Head of caudate nucleus (tissue), 42 donors: Measurements from ENCODE around the gene GATA1.

Experiments used
- DNase-seq, 42 donors: peaks; one replicate each; pipeline versions ENCODE4 v3.0.0 to v3.0.0-alpha.2; 2020 to 2021; ENCODE audit warnings: mixed read lengths in 7 of 42
- intact Hi-C: fragments of 100-400 bp; cut with DNase I; formaldehyde crosslinking; loops from one replicate; pipeline ENCODE4 v1.15.0; 2022

Gene GATA1

DNA sequence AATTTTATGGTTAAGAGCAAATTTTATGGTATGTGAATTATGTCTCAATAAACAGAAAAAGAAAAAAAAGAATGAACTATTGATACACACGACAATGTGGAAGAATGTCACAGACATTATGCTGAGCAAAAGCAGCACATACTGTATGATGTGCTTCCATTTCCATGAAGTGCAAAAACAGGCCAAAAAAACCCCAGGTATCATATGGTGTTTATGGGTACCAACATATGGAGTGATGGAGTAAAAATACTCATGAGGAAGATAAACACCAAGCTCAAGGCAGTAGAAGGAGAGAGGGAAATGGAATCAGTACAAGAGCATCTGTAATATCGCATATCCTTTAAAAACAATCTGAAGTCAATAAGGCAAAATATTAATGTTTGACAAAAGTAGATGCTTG, 4.2 kb upstream of the GATA1 start:
- DNase-seq, result no peak
- intact Hi-C loops, result no loop called here

DNA sequence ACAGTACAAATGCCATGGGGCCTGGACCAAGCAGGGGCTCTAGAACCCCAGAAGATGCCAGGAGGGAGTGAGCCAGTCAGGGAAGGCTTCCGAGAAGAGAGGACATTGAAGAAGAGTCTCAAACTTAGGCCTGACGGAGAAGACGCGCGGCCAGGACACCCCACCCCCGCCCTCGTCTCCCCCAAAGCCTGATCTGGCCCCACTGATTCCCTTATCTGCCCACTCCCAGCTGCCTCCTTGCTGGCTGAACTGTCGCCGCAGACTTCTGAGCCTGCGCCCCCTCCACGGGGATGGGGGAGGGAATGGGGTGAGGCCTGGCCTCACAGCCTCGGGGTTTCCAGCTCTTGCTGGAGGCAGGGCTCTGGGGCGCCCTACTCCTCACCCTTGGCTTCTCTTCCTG, 3.6 kb upstream of the GATA1 start:
- DNase-seq, result no peak
- intact Hi-C loops, result no loop called here

DNA sequence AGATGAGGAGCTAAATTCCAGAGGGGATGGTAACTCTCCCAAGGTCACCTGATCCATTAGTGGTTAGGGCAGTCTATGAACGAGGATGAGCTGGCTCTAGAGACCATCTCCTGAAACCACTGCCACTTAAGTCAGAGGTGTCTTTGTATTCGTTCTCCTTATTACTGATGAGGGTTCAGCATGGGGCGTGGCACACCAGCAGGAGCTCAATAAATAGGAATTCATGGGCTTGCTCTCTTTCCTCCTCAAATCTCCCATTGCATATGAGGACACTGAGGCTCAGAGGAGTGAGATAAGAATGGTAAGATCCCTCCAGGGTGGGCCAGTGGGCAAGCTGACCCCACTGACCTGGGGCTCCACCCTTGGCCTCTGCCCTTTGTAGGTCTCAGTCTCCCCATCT, 1.7 kb upstream of the GATA1 start:
- intact Hi-C loops, result no loop called here

DNA sequence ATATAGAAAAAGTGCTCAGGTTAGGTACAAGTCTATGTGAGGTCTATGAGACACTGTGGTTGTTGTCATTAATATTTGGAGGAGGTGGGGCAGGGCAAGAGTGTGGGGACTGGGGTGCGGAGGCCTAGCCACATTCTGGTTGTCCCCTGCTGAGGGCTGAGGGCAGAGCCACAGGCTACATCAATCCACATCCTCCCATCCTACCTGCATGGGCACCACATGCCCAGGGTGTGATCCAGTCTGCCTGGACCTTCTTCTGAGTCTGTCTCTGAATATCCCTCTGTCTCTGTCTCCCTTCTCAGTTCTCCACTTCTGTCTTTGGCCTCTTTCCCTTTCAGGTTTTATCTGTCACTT, 1.2 kb upstream of the GATA1 start:
- intact Hi-C loops, result no loop called here
- no peak for DNase-seq

More for the DNA sequence above, 1.7 kb upstream of the GATA1 start:
- DNase-seq, result no peak

DNA sequence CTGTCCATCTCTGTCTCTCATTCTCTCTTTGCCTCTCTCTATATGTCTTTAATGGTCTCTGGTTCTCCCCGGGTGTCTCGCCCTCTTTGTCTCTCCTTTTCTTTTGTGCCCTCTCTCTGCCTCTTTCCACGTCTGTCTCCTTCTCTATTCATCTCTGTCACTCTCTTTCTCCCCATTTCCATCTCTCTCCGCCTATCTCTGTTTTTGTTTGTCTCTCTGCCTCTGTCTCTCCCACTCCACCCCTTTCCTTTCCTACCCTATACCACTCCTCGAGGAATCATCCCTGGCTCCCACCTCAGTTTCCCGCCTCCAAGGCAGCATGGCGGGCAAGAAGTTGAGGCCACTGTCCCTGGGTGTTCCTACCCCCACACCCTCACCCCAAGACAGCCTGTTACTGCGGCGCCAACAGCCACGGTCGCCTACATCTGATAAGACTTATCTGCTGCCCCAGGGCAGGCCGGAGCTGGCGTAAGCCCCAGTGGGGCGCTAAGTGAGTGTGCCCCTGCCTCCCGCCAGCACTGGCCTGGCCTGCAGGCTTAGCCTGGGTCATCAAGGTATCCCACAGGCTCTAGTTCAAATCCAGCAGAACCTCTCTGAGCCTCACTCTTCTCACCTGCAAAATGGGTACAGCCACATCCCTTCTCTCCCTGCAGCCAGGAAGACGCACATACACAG, 713 bp upstream of the GATA1 start:
- DNase-seq, result no peak
- intact Hi-C loops, result no loop called here

DNA sequence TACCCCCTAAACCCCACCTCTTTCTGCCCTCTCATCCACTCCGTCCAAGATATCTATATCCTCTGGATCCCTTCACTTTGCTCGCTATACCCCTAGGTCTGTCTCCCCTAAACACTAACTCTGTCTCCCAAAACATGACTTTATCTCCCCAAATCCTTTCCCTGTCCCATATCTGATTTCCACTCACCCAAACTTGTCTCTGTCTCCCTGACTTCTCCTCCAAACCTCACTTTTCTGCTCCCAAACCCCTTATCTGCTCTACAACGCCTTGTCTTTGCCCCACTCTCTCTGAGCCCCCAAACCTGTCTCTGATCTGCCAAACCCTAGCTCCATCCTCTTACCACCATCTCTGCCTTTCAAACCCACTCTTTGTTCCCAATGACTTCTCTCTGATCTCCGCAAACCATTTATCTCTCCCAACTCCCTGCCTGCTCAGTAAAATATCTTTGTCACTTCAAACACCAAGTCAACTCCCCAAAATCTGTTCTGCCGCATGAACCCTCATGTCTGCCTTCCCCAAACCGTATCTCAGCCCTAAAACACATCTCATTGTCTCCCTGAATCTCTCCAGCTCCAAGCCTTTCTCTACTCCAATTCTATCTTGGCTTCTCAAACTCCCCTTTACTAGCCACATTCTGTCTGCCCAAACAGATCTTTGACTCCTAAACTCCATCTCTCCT, 575 bp downstream of the GATA1 start:
- DNase-seq, result no peak
- intact Hi-C loops, result no loop called here

DNA sequence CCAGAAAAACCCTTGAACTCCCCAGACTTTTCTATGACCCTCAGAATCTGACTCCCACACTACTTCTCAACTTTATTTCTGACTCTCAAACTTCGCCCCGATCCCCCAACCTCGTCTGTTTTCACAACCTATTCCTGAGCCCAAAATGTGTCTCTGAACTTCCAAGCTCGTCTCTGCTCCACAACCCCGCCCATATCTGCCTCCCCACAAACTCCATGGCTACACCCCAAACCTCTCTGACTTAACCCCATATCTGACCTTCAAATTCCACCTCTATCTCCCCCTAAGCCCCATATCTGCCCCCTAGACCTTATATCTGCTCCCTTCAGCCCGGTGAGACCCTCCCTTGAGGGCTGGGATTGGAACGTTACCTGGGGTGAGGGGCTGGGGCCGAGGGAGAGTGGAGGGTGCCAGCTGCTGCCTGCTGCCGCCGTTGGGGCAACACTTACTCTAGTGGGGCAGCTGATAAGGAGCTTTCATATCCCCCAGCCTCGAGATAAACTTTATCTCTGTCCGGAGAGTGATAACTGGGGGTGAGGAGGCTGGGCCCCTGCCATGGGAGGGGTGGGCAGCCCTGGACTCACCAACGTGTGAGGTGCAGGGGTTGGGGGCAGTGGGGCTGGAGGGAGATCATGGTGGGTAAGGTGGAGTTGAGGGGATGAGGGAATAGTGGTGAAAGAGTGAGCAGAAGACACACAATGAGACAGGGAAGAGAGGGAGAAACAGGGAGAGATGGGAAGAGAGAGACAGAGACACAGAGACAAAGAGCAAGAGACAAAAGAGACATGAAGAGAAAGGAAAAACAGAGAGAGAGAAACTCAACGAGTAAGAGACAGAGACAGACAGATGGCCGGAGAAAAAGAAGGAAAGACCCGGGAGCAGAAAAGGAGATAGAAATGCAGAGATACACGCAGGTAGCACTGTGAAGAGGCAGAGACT, 1.4 kb downstream of the GATA1 start:
- intact Hi-C loops, result no loop called here
- no peak for DNase-seq

DNA sequence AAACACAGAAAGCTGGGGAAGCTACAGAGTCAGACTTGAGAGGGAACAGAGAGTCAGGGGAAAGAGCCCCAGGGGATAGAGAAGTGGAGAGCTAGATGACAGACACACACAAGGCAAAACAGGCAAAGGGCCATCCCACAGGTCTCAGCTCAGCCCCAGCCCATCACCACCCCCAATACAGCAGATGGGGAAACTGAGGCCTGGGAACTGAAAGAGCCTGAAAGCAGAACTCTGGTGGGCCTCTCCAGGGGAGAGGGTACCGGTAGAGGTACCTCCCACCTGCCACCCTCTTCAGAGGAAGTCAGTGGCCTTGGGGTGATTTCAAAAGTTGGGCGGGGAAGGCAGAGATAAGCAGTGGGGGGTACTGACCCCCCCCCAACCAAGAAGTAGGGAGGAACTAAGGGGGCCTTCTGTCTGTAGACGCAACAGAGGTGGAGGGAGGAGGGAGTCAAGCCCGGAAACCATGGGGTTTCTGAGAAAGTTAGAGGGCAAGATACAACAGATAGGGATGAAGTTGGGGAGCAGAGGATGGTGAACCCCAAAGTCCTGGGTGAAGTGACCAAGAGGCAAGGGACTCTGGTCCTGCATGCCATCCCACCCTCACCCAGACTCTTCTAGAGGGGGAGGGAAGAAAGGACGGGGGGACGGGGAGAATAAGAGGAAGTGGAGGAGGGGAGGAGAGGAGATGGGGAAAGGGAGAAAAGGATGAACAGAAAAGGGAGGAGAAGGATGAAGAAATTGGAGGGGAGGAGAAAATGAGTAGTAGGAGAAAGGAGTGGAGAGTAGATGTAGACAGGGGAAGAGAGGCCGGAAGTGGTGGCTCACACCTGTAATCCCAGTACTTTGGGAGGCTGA, 3.2 kb downstream of the GATA1 start:
- intact Hi-C loops, result no loop called here
- no peak for DNase-seq

DNA sequence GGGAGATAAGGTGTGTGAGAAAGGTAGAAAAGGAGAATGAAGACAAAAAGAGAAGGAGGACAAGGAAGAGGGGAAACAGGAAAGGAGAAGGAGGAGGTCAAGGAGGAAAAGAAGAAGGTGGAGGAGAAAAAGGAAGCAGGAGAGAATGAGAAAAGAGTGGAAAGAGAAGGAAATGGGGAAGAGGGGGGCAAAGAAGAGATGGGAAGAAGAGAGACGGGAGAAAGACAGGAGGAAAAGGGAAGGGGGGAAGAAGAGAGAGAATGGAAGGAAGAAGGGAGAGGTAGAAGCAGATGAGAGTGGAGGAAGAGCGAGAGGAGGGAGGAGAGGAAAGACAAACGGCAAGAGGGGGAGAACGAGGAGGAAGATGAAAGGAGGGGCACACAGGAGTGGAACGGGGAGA, 4.1 kb downstream of the GATA1 start:
- no peak for DNase-seq
- intact Hi-C loops, result no loop called here

DNA sequence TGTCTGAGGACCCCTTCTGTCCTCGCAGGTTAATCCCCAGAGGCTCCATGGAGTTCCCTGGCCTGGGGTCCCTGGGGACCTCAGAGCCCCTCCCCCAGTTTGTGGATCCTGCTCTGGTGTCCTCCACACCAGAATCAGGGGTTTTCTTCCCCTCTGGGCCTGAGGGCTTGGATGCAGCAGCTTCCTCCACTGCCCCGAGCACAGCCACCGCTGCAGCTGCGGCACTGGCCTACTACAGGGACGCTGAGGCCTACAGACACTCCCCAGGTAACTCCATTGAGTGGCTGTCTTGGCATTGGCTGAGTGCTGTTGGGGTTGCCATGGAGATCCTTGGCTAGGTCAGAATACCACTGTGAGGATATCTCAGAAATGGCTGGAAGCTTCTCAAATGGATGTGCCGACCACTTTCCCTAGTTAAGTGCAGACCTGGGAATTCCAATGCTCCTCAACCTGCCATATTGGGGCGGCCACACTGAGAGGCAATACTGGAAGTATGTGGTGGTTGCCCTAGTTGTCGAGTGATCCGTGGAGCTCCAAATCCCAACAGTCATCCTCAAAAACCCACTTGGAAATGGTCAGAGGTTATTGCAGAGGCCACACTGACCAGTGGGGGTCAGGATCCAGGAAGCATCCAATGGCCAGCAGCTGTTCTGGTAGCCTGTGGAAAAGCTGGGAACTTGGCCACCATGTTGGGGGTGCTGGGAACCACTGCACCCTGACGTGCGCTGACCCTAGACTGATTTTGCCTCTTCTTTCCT, 4.9 kb downstream of the GATA1 start:
- DNase-seq, result no peak
- intact Hi-C loops, result no loop called here

DNA sequence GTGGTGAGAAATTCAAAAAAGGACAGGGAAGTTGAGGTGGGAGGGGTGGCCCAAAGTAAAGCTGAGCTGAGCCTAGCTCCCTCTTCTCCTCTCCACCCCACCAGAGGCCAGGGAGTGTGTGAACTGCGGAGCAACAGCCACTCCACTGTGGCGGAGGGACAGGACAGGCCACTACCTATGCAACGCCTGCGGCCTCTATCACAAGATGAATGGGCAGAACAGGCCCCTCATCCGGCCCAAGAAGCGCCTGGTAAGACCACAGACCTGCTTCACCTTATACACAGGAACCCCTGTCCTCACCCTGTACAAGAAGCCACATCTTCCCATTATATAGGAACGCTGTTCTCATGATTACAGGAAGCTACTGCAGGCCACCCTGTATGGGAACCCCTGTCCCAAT, 5.8 kb downstream of the GATA1 start:
- intact Hi-C loops, result no loop called here

DNA sequence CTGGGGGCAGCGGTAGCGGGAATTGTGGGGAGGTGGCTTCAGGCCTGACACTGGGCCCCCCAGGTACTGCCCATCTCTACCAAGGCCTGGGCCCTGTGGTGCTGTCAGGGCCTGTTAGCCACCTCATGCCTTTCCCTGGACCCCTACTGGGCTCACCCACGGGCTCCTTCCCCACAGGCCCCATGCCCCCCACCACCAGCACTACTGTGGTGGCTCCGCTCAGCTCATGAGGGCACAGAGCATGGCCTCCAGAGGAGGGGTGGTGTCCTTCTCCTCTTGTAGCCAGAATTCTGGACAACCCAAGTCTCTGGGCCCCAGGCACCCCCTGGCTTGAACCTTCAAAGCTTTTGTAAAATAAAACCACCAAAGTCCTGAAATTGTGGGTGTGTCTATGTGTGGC, 7.5 kb downstream of the GATA1 start:
- intact Hi-C loops, result no loop called here
- no peak for DNase-seq

More for the DNA sequence above, 5.8 kb downstream of the GATA1 start:
- no peak for DNase-seq

DNA sequence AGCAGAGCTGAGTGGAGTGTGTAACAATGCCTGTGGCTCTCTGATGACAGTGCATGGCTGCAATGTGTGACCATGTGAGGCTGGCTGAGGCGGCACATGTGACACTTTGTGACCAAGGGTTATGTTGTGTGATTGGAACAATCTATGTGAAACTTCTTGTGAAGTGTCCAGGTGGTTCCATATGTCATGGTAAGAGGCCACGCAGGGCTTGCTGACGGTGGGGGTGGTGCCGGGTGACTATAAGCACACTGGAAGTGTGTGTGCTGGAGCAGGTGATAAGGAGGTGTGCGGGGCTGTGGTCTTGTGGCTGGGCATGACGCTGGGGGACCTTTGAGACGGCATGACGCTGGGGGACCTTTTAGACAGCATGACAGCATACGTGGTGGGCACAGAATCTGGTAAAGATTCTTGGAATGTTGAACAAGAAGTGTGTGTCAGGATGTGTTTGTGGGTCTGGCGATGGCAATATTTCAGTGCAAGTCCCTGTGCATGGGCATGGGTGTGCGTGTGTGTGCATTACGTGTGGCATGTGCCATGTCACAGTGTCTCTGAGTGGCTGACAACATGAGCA, 8.0 kb downstream of the GATA1 start:
- no peak for DNase-seq
- intact Hi-C loops, result no loop called here

DNA sequence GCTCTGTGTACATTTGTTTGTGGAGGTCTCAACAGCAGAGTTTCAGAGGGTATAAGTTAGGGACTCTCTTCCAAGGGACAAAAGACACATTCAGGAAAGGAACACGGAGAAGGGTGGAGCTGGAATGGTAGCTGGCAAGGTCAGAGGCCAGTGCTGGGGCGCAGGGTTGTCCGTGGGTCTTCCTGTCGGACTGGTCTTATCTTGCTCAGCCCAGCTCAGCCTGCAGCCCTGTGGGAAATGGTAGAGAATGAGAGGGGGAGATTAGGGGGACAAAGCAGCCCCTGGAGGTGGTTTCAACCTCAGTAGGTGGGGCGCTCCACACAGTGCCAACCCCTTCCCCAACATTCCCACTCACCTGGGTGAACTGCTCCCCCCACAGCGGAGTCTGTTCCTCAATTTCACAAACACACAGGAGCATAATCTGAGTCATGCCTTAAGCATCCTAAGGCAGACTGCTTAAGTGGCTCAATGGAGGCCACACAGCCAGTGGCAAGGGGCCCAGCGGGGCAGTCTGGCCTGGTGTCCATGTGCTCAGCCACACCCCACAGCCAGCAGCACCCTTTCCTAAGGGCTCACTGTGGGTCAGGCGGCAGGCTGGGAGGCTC, 8.6 kb downstream of the GATA1 start:
- intact Hi-C loops, result loop anchor here (5.0 kb wide), 1 partner anchor 253 kb away; no protein-coding TSS in a partner anchor
- no peak for DNase-seq

DNA sequence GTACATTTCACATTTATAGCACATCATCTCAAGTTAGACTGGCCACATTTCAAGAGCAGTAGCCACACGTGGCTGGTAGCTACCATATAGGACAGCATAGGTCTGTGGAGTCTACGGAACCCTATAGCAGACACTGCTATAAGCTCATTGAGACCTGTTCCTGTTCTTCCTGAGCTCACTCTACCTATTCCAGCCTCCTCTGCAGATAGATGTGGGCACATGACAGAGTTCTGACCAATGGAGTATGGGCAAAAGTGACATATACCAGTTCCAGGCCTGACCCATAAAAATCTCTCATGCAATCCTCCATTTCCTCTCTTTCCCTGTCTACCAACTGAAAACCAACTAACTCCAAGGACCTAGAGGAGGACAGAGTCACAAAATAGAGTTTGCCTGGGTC, 11.9 kb downstream of the GATA1 start:
- intact Hi-C loops, result loop anchor here (5.0 kb wide), 1 partner anchor 256 kb away; no protein-coding TSS in a partner anchor
- DNase-seq, result no peak

DNA sequence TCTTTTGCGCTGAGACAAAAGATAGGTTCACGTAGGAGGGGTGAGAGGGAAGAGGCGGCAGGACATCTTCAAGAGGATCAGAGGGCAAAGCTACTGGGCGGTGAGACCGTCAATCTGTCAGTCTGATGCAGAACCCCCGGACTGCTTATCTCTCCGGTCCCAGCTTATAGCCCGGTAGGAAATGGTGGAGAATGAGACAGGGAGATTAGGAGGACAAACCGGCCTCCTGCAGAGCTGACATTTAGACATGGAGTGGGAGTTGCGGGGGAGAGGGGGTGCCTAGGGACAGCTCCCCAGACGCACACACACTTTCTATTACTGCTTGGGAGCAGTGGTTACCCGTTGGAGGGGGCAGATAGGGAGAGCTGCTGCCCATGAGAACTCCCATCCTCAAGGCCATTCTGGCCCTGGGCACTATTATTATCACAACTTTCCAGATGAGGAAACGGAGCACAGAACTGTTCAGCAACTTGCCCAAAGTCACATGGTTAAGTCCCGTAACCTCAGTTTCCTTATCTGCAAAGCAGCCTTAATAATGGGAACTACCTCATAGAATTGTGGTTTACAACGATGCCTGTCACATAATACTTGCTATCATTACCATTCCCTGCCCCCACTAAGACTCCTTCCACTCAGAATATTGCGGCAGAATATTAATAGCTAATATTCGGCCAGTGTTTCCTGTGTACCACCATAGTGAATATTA, 14.3 kb downstream of the GATA1 start:
- peak in 1 of 42 donors; percentile 34 for DNase-seq
- intact Hi-C loops, result loop anchor here (5.0 to 10.0 kb wide), 3 partner anchors 63 to 123 kb away; partner anchors contain the start of genes PQBP1 and TIMM17B
